ENCODE data around the gene TMEM14B.

- TF ChIP-seq CTCF (IDR thresholded peaks at IDR 0.05), result no peak
- no peak for TF ChIP-seq POLR2A (IDR thresholded peaks at IDR 0.05)
Observed at GRCh38 chr6:10746915-10747250, 722 bp upstream of the TMEM14B start.
